GM23338 (cell line): Measurements from ENCODE around the gene ATP6V0C. TPM values are rescaled to one million over a fixed set of nuclear protein-coding genes. Genes with fewer than 3 reads are reported as not detected.

Experiments
- ATAC-seq: fragments of 200-7000 bp; cut with Tn5 transposase; 3 replicates; pipeline ENCODE4 v1.9.1; 2020
- DNase-seq: peaks from one replicate; pipeline ENCODE4 v3.0.0-alpha.2; 2015; ENCODE audit warnings: low spot score
- H2AFZ ChIP-seq: fragments of 200-600 bp; sonication (generic); 2 replicates; pipeline ENCODE4 v1.8.0; 2016; ENCODE audit warnings: antibody characterized with exemption, mild to moderate bottlenecking, moderate library complexity
- H3F3A ChIP-seq: fragments of 200-600 bp; sonication (generic); replicated peaks from 2 replicates; pipeline ENCODE4 v1.8.0; 2017; ENCODE audit warnings: antibody characterized with exemption, mixed run types, low read depth
- H3K27ac ChIP-seq: fragments of 200-600 bp; sonication (generic); 2 replicates; pipeline ENCODE4 v1.6.1; 2016; ENCODE audit warnings: low read depth
- H3K27me3 ChIP-seq: fragments of 200-600 bp; sonication (generic); 2 replicates; pipeline ENCODE4 v1.8.0; 2016; ENCODE audit warnings: mild to moderate bottlenecking, mixed run types, moderate library complexity; ENCODE audit not compliant: insufficient read depth
- H3K36me3 ChIP-seq: fragments of 200-600 bp; sonication (generic); 2 replicates; pipeline ENCODE4 v1.8.0; 2016; ENCODE audit warnings: mild to moderate bottlenecking; ENCODE audit not compliant: insufficient read depth
- H3K4me1 ChIP-seq: fragments of 200-600 bp; sonication (generic); 2 replicates; pipeline ENCODE4 v1.8.0; 2016; ENCODE audit warnings: mild to moderate bottlenecking, moderate library complexity; ENCODE audit not compliant: insufficient read depth
- H3K4me2 ChIP-seq: fragments of 200-600 bp; sonication (generic); 2 replicates; pipeline ENCODE4 v1.7.1; 2017; ENCODE audit warnings: mixed run types
- H3K4me3 ChIP-seq: fragments of 200-600 bp; sonication (generic); 2 replicates; pipeline ENCODE4 v1.6.1; 2016; ENCODE audit warnings: mixed run types
- H3K79me2 ChIP-seq: fragments of 200-600 bp; sonication (generic); replicated peaks from 2 replicates; pipeline ENCODE4 v1.8.0; 2017; ENCODE audit warnings: mild to moderate bottlenecking; ENCODE audit not compliant: insufficient read depth
- H3K9me2 ChIP-seq: fragments of 200-600 bp; sonication (generic); 2 replicates; pipeline ENCODE4 v1.8.0; 2017; ENCODE audit not compliant: insufficient read depth
- H4K20me1 ChIP-seq: fragments of 200-600 bp; sonication (generic); replicated peaks from 2 replicates; pipeline ENCODE4 v1.8.0; 2017; ENCODE audit warnings: mild to moderate bottlenecking; ENCODE audit not compliant: insufficient read depth
- H3K27ac Mint-ChIP-seq: 2 replicates; pipeline ENCODE4 v1.8.0; 2020; ENCODE audit warnings: inconsistent platforms, mild to moderate bottlenecking, moderate library complexity, mixed read lengths
- H3K27me3 Mint-ChIP-seq: 3 replicates; pipeline ENCODE4 v1.8.0; 2022; ENCODE audit warnings: low read depth, mild to moderate bottlenecking, moderate library complexity, mixed read lengths, inconsistent platforms; ENCODE audit not compliant: insufficient read depth, poor library complexity
- H3K36me3 Mint-ChIP-seq: 3 replicates; pipeline ENCODE4 v1.8.0; 2021; ENCODE audit warnings: low read depth, mild to moderate bottlenecking, inconsistent platforms, moderate library complexity, mixed read lengths
- H3K4me1 Mint-ChIP-seq: 3 replicates; pipeline ENCODE4 v1.8.0; 2020; ENCODE audit warnings: mild to moderate bottlenecking, inconsistent platforms, mixed read lengths
- H3K4me3 Mint-ChIP-seq: 3 replicates; pipeline ENCODE4 v1.8.0; 2021; ENCODE audit warnings: moderate library complexity, mild to moderate bottlenecking, inconsistent platforms, mixed read lengths
- H3K9me3 Mint-ChIP-seq: 3 replicates; pipeline ENCODE4 v1.8.0; 2020; ENCODE audit warnings: moderate library complexity, mild to moderate bottlenecking, inconsistent platforms, mixed read lengths
- CREB1 ChIP-seq: fragments of 250-450 bp; sonication (Bioruptor Pico); IDR thresholded peaks from 2 replicates; pipeline ENCODE4 v1.5.0; 2020; ENCODE audit warnings: low read depth, mild to moderate bottlenecking, moderate library complexity
- CTCF ChIP-seq, 2 experiments: fragments of 200-600 bp in 1 of 2; sonication (generic) in 1 of 2; conservative IDR thresholded peaks; 2 replicates each; pipeline versions ENCODE4 v1.5.1 to v1.6.1; 2016 to 2017; ENCODE audit warnings: antibody characterized with exemption in 2 of 2, low read depth in 2 of 2, mild to moderate bottlenecking in 2 of 2, moderate library complexity in 1 of 2
- EZH2 ChIP-seq: fragments of 200-600 bp; sonication (generic); IDR thresholded peaks from one replicate; pipeline ENCODE4 v1.8.0; 2017; ENCODE audit warnings: antibody characterized with exemption, mild to moderate bottlenecking, low read depth; ENCODE audit not compliant: unreplicated experiment
- EZH2phosphoT487 ChIP-seq: fragments of 200-600 bp; sonication (generic); IDR thresholded peaks from one replicate; pipeline ENCODE4 v1.8.1; 2018; ENCODE audit warnings: antibody characterized with exemption; ENCODE audit not compliant: unreplicated experiment
- JUNB ChIP-seq: IDR thresholded peaks from one replicate; pipeline ENCODE4 v1.6.1; 2016; ENCODE audit warnings: antibody characterized with exemption; ENCODE audit not compliant: unreplicated experiment
- NANOG ChIP-seq: IDR thresholded peaks from 2 replicates; pipeline ENCODE4 v1.6.1; 2016; ENCODE audit warnings: antibody characterized with exemption, borderline replicate concordance
- POLR2AphosphoS5 ChIP-seq: IDR thresholded peaks from 2 replicates; pipeline ENCODE4 v1.6.1; 2016; ENCODE audit warnings: antibody characterized with exemption, low read depth
- STAT1 ChIP-seq: IDR thresholded peaks from one replicate; pipeline ENCODE4 v1.6.1; 2016; ENCODE audit warnings: antibody characterized with exemption; ENCODE audit not compliant: unreplicated experiment
- ZNF114 ChIP-seq: fragments of 250-450 bp; sonication (Bioruptor Pico); IDR thresholded peaks from 2 replicates; pipeline ENCODE4 v1.5.0; 2020; ENCODE audit warnings: mild to moderate bottlenecking, moderate library complexity
- ZNF331 ChIP-seq: fragments of 250-450 bp; sonication (Bioruptor Pico); IDR thresholded peaks from 2 replicates; pipeline ENCODE4 v1.5.0; 2020; ENCODE audit warnings: low read depth, mild to moderate bottlenecking, moderate library complexity
- polyA plus RNA-seq: library from polyadenylated mRNA; unstranded; fragments of >200 nt; fragmentation: Nextera tagmentation; extraction: Ambion mirVana; gene quantifications from 2 replicates; pipeline ENCODE4 v1.2.1, GENCODE V29; 2016
- total RNA-seq: library from RNA; depleted of rRNA; stranded (reverse); fragments of >200 nt; shearing (Covaris generic); gene quantifications from 2 replicates; pipeline ENCODE4 v1.2.3, GENCODE V29; 2014
- TF ChIP-seq, protein P1 (sequence below): fragments of 250-450 bp; sonication (Bioruptor Pico); IDR thresholded peaks from 2 replicates; pipeline ENCODE4 v1.5.0; 2020; ENCODE audit warnings: mild to moderate bottlenecking, moderate library complexity
- TF ChIP-seq, protein P2 (sequence below): IDR thresholded peaks from 2 replicates; pipeline ENCODE4 v1.6.1; 2016; ENCODE audit warnings: antibody characterized with exemption
- TF ChIP-seq, protein P3 (sequence below): IDR thresholded peaks from one replicate; pipeline ENCODE4 v1.6.1; 2018; ENCODE audit warnings: antibody characterized with exemption; ENCODE audit not compliant: unreplicated experiment

ATP6V0C gene
- total and polyA plus RNA-seq, 2 experiments from 2014 or later: 98.2 to 162 TPM

DNA sequence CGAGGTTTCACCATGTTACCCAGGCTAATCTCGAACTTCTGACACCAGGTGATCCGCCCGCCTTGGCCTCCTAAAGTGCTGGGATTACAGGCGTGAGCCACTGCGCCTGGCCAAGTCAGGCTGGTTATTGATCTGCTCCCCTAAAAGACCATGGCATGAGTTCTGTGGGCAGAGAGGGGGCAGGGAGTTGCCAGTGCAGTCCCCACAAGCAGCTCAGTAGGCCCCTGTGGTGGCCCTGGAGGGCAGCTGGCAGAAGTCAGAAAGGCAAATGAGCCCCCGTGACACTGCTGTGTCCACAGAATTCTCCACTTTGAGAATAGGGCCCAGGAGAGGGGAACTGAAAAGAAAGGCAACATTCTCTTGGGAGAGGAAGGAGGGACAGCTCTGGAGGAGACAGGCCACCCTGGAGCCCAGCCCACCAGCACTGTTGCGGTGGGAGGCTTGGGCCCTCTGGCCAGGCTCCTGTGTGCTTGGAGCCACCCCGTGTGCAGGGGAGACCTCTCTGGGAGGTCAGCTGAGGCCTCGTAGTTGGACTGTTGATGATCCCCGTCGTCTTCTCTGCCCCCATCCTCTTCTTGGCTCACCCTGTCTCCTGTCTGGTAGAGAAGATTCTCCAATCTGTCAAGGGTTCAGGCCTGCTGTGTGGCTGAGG, 4.3 kb downstream of the ATP6V0C start:
- H3K36me3 ChIP-seq: no peaks in the 10 kb centered on the region
- peaks cover 28% of the 10 kb centered on the region for H3K27me3 Mint-ChIP-seq
- no peak overlapping the region for H2AFZ ChIP-seq
- H3K27ac Mint-ChIP-seq: no peak overlapping the region
- peaks cover 18% of the 10 kb centered on the region for H3K36me3 Mint-ChIP-seq
- H3F3A ChIP-seq: peaks cover 24% of the 10 kb centered on the region; the same call in 1 of the 2 replicates
- TF ChIP-seq, protein P1, sequence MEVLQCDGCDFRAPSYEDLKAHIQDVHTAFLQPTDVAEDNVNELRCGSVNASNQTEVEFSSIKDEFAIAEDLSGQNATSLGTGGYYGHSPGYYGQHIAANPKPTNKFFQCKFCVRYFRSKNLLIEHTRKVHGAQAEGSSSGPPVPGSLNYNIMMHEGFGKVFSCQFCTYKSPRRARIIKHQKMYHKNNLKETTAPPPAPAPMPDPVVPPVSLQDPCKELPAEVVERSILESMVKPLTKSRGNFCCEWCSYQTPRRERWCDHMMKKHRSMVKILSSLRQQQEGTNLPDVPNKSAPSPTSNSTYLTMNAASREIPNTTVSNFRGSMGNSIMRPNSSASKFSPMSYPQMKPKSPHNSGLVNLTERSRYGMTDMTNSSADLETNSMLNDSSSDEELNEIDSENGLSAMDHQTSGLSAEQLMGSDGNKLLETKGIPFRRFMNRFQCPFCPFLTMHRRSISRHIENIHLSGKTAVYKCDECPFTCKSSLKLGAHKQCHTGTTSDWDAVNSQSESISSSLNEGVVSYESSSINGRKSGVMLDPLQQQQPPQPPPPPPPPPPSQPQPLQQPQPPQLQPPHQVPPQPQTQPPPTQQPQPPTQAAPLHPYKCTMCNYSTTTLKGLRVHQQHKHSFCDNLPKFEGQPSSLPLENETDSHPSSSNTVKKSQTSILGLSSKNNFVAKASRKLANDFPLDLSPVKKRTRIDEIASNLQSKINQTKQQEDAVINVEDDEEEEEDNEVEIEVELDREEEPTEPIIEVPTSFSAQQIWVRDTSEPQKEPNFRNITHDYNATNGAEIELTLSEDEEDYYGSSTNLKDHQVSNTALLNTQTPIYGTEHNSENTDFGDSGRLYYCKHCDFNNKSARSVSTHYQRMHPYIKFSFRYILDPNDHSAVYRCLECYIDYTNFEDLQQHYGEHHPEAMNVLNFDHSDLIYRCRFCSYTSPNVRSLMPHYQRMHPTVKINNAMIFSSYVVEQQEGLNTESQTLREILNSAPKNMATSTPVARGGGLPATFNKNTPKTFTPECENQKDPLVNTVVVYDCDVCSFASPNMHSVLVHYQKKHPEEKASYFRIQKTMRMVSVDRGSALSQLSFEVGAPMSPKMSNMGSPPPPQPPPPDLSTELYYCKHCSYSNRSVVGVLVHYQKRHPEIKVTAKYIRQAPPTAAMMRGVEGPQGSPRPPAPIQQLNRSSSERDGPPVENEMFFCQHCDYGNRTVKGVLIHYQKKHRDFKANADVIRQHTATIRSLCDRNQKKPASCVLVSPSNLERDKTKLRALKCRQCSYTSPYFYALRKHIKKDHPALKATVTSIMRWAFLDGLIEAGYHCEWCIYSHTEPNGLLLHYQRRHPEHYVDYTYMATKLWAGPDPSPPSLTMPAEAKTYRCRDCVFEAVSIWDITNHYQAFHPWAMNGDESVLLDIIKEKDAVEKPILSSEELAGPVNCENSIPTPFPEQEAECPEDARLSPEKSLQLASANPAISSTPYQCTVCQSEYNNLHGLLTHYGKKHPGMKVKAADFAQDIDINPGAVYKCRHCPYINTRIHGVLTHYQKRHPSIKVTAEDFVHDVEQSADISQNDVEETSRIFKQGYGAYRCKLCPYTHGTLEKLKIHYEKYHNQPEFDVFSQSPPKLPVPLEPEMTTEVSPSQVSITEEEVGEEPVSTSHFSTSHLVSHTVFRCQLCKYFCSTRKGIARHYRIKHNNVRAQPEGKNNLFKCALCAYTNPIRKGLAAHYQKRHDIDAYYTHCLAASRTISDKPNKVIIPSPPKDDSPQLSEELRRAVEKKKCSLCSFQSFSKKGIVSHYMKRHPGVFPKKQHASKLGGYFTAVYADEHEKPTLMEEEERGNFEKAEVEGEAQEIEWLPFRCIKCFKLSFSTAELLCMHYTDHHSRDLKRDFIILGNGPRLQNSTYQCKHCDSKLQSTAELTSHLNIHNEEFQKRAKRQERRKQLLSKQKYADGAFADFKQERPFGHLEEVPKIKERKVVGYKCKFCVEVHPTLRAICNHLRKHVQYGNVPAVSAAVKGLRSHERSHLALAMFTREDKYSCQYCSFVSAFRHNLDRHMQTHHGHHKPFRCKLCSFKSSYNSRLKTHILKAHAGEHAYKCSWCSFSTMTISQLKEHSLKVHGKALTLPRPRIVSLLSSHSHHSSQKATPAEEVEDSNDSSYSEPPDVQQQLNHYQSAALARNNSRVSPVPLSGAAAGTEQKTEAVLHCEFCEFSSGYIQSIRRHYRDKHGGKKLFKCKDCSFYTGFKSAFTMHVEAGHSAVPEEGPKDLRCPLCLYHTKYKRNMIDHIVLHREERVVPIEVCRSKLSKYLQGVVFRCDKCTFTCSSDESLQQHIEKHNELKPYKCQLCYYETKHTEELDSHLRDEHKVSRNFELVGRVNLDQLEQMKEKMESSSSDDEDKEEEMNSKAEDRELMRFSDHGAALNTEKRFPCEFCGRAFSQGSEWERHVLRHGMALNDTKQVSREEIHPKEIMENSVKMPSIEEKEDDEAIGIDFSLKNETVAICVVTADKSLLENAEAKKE (CRISPR knock-in tag): no peak
- TF ChIP-seq JUNB: no peak
- TF ChIP-seq ZNF114 (CRISPR knock-in tag): no peak
- TF ChIP-seq, protein P2, sequence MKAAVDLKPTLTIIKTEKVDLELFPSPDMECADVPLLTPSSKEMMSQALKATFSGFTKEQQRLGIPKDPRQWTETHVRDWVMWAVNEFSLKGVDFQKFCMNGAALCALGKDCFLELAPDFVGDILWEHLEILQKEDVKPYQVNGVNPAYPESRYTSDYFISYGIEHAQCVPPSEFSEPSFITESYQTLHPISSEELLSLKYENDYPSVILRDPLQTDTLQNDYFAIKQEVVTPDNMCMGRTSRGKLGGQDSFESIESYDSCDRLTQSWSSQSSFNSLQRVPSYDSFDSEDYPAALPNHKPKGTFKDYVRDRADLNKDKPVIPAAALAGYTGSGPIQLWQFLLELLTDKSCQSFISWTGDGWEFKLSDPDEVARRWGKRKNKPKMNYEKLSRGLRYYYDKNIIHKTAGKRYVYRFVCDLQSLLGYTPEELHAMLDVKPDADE: no peak
- TF ChIP-seq, protein P3, sequence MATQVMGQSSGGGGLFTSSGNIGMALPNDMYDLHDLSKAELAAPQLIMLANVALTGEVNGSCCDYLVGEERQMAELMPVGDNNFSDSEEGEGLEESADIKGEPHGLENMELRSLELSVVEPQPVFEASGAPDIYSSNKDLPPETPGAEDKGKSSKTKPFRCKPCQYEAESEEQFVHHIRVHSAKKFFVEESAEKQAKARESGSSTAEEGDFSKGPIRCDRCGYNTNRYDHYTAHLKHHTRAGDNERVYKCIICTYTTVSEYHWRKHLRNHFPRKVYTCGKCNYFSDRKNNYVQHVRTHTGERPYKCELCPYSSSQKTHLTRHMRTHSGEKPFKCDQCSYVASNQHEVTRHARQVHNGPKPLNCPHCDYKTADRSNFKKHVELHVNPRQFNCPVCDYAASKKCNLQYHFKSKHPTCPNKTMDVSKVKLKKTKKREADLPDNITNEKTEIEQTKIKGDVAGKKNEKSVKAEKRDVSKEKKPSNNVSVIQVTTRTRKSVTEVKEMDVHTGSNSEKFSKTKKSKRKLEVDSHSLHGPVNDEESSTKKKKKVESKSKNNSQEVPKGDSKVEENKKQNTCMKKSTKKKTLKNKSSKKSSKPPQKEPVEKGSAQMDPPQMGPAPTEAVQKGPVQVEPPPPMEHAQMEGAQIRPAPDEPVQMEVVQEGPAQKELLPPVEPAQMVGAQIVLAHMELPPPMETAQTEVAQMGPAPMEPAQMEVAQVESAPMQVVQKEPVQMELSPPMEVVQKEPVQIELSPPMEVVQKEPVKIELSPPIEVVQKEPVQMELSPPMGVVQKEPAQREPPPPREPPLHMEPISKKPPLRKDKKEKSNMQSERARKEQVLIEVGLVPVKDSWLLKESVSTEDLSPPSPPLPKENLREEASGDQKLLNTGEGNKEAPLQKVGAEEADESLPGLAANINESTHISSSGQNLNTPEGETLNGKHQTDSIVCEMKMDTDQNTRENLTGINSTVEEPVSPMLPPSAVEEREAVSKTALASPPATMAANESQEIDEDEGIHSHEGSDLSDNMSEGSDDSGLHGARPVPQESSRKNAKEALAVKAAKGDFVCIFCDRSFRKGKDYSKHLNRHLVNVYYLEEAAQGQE: no peak
- TF ChIP-seq ZNF331: no peak
- TF ChIP-seq STAT1: no peak
- no peak for TF ChIP-seq POLR2AphosphoS5
- no peak for TF ChIP-seq CTCF (conservative IDR thresholded peaks at IDR 0.05; ENCODE audit: low read depth in 2 of 2)
- no peak for TF ChIP-seq EZH2phosphoT487
- no peak for TF ChIP-seq NANOG
- no peak for TF ChIP-seq CREB1 (CRISPR knock-in tag)
- TF ChIP-seq EZH2: no peak
- no peak overlapping the region for H3K27ac ChIP-seq
- no peaks in the 10 kb centered on the region; the same call in 2 of the 3 replicates for H3K9me3 Mint-ChIP-seq
- peaks cover 61% of the 10 kb centered on the region for H3K79me2 ChIP-seq
- H3K4me1 Mint-ChIP-seq: peaks cover 37% of the 10 kb centered on the region
- DNase-seq: no peak
- no peak for ATAC-seq
- no peak overlapping the region for H3K4me3 ChIP-seq
- peaks cover 29% of the 10 kb centered on the region for H4K20me1 ChIP-seq
- H3K4me3 Mint-ChIP-seq: no peak overlapping the region
- no peaks in the 10 kb centered on the region for H3K27me3 ChIP-seq
- no peaks in the 10 kb centered on the region for H3K9me2 ChIP-seq
- no peak overlapping the region for H3K4me2 ChIP-seq
- H3K4me1 ChIP-seq: peaks cover 10% of the 10 kb centered on the region; the same call in 1 of the 2 replicates
